ENCODE results near the gene MGAT3.

The MGAT3 gene

GRCh38 chr22:39463931-39464390 is 7.1 kb downstream of the MGAT3 start:
- no peaks in the 10 kb centered on the region for H3K27me3 ChIP-seq (ENCODE audit: insufficient read depth, poor library complexity, severe bottlenecking)
- DNase-seq (ENCODE audit: low read depth in 1 of 2, low spot score in 1 of 2): no peak
- no peak overlapping the region for H3K27ac ChIP-seq (replicated peaks)
- no peak for TF ChIP-seq SPI1 (IDR thresholded peaks at IDR 0.05; ENCODE audit: borderline replicate concordance, low read depth)
- no peak for TF ChIP-seq CTCF (IDR thresholded peaks at IDR 0.05; ENCODE audit: insufficient read depth, low read length)
- TF ChIP-seq POLR2AphosphoS5 (IDR thresholded peaks at IDR 0.05; ENCODE audit: low read depth): no peak
- no peak for TF ChIP-seq GABPA (IDR thresholded peaks at IDR 0.05; ENCODE audit: low read depth)
- TF ChIP-seq REST (IDR thresholded peaks at IDR 0.05; ENCODE audit: insufficient replicate concordance, low read depth): no peak
- H3K4me3 ChIP-seq (replicated peaks; ENCODE audit: insufficient read depth, low read length): no peak overlapping the region

GRCh38 chr22:39466228-39467006 is 9.6 kb downstream of the MGAT3 start:
- no peak overlapping the region for H3K4me3 ChIP-seq (replicated peaks; ENCODE audit: insufficient read depth, low read length)
- TF ChIP-seq REST (IDR thresholded peaks at IDR 0.05; ENCODE audit: insufficient replicate concordance, low read depth) (no peak), SPI1 (IDR thresholded peaks at IDR 0.05; ENCODE audit: borderline replicate concordance, low read depth) (no peak), POLR2AphosphoS5 (IDR thresholded peaks at IDR 0.05; ENCODE audit: low read depth) (no peak), GABPA (IDR thresholded peaks at IDR 0.05; ENCODE audit: low read depth) (no peak), CTCF (IDR thresholded peaks at IDR 0.05; ENCODE audit: insufficient read depth, low read length) (no peak)
- H3K27ac ChIP-seq (replicated peaks): no peak overlapping the region
- DNase-seq (ENCODE audit: low read depth in 1 of 2, low spot score in 1 of 2): no peak
- no peaks in the 10 kb centered on the region for H3K27me3 ChIP-seq (ENCODE audit: insufficient read depth, poor library complexity, severe bottlenecking)

- H3K4me3 ChIP-seq (replicated peaks; ENCODE audit: insufficient read depth, low read length): no peak overlapping the region
- TF ChIP-seq POLR2AphosphoS5 (IDR thresholded peaks at IDR 0.05; ENCODE audit: low read depth) (no peak), GABPA (IDR thresholded peaks at IDR 0.05; ENCODE audit: low read depth) (no peak), SPI1 (IDR thresholded peaks at IDR 0.05; ENCODE audit: borderline replicate concordance, low read depth) (no peak), REST (IDR thresholded peaks at IDR 0.05; ENCODE audit: insufficient replicate concordance, low read depth) (no peak), CTCF (IDR thresholded peaks at IDR 0.05; ENCODE audit: insufficient read depth, low read length) (no peak)
- no peaks in the 10 kb centered on the region for H3K27me3 ChIP-seq (ENCODE audit: insufficient read depth, poor library complexity, severe bottlenecking)
- no peak overlapping the region for H3K27ac ChIP-seq (replicated peaks)
- no peak for DNase-seq (ENCODE audit: low read depth in 1 of 2, low spot score in 1 of 2)
Observed at GRCh38 chr22:39467390-39467895, 10.6 kb downstream of the MGAT3 start.
